ENCODE results near the gene IGIP. TPM values are rescaled to one million over a fixed set of nuclear protein-coding genes. Genes with fewer than 3 reads are reported as not detected.

IGIP gene
- total and polyA plus RNA-seq, 2 donors (not counting 3 experiments of a cell fraction or from before 2014, with no cell fraction given) = 0.86 to 3.3 TPM

- no peak overlapping the region for H3K27ac ChIP-seq (ENCODE audit: insufficient read depth, low read depth, low read length)
- CTCF ChIA-PET = interaction anchor here (1.0 to 7.6 kb wide), 5 partner anchors 8 to 42 kb away, joined by 3 to 92 read pairs (median 5); no protein-coding TSS in a partner anchor
- H3K36me3 ChIP-seq (ENCODE audit: control insufficient read depth in 2 of 2, extremely low read depth in 1 of 2, insufficient read depth in 2 of 2, low read length in 2 of 2) = no peaks in the 10 kb centered on the region
Measured at GRCh38 chr5:140115186-140115500, 10.6 kb upstream of the IGIP start.

More at GRCh38 chr5:140115186-140115500, 10.6 kb upstream of the IGIP start:
- Histone ChIP-seq H3K9me3 (replicated peaks; ENCODE audit: control insufficient read depth, insufficient read depth, low read length) (no peaks in the 10 kb centered on the region), H2AFZ (ENCODE audit: low read depth, low read length) (no peak overlapping the region), H4K20me1 (replicated peaks; ENCODE audit: control insufficient read depth, extremely low read depth, insufficient read depth, low read length) (peaks cover 6% of the 10 kb centered on the region), H3K27me3 (ENCODE audit: control insufficient read depth in 2 of 2, insufficient read depth in 2 of 2, low read length in 2 of 2) (peaks cover 8 to 21% of the 10 kb centered on the region in 2 experiments), H3K9me1 (replicated peaks; ENCODE audit: control insufficient read depth, extremely low read depth, insufficient read depth, low read length) (no peaks in the 10 kb centered on the region), H3K79me2 (ENCODE audit: control insufficient read depth, insufficient read depth, low read length) (peaks cover 19% of the 10 kb centered on the region), H3K4me3 (replicated peaks in 1 of 3; ENCODE audit: insufficient read depth in 1 of 3, low read depth in 1 of 3, low read length in 3 of 3) (peak overlapping the region; percentile 63 to 73 (median 69)), H3K9ac (replicated peaks; ENCODE audit: extremely low read depth, insufficient read depth, low read length) (peak overlapping the region; percentile 74), H3K4me2 (ENCODE audit: insufficient read depth, low read length) (peak overlapping the region; percentile 89), H3K4me1 (ENCODE audit: control insufficient read depth, extremely low read depth, insufficient read depth, low read length) (peaks cover 18% of the 10 kb centered on the region)
- DNase-seq (ENCODE audit: low read depth, low spot score) (no peak), FAIRE-seq (no peak)
- no TSS peak for BruUV-seq (replicated peaks)
- intact Hi-C loops (cut with micrococcal nuclease) = loop anchor here (1.0 kb wide), 1 partner anchor 8 kb away; no protein-coding TSS in a partner anchor
- POLR2A ChIA-PET = no interaction called here
- dilution Hi-C loops (cut with MboI; ENCODE audit: extremely low pct_ligation_motif_present, low sequenced_read_pairs) = no loop called here
- TF ChIP-seq EZH2 (IDR thresholded peaks at IDR 0.05; ENCODE audit: borderline replicate concordance, low read depth, low read length, severe bottlenecking) = no peak
- no peak for TF ChIP-seq CTCF (IDR thresholded peaks at IDR 0.05; ENCODE audit: extremely low read depth in 1 of 2, insufficient read depth in 1 of 2, low read depth in 1 of 2, low read length in 2 of 2)
- no peak for TF ChIP-seq MYC (IDR thresholded peaks at IDR 0.05; ENCODE audit: low read depth, low read length)
- no peak for TF ChIP-seq GATA2 (IDR thresholded peaks at IDR 0.05; ENCODE audit: insufficient read depth, insufficient read length, low read depth, low read length)
- no peak for TF ChIP-seq JUN (IDR thresholded peaks at IDR 0.05; ENCODE audit: borderline replicate concordance, insufficient read depth, insufficient read length, low read depth)
- no peak for TF ChIP-seq POLR2AphosphoS5 (IDR thresholded peaks at IDR 0.05; ENCODE audit: insufficient read depth, low read depth, low read length)
- no peak for TF ChIP-seq POLR2A (IDR thresholded peaks at IDR 0.05; ENCODE audit: low read depth, low read length)
- no peak for TF ChIP-seq FOS (IDR thresholded peaks at IDR 0.05; ENCODE audit: borderline replicate concordance, insufficient read depth, low read length)
- TF ChIP-seq MAX (IDR thresholded peaks at IDR 0.05; ENCODE audit: insufficient read depth, insufficient read length) = no peak

All from endothelial cell of umbilical vein (primary cell).